Esophagus squamous epithelium (tissue), 4 donors: ENCODE results near the gene GRAP.
"Not testable (repeated sequence)": the region's sequence is repeated elsewhere in the genome, so short reads cannot be mapped to it uniquely, and the experiment has no call there.

Experiments
- CTCF ChIP-seq, 6 experiments: fragments of 450-650 bp in 4 of 6; fragments of 200-600 bp in 2 of 6; sonication (generic) in 2 of 6; IDR thresholded peaks; one replicate each; pipeline ENCODE4 v1.5.1; 2016 to 2019; ENCODE audit warnings: antibody characterized with exemption in 6 of 6, mild to moderate bottlenecking in 4 of 6, moderate library complexity in 4 of 6
- POLR2A ChIP-seq, 4 donors: fragments of 450-650 bp; IDR thresholded peaks; one replicate each; pipeline ENCODE4 v1.6.1; 2017; ENCODE audit warnings: antibody characterized with exemption in 4 of 4, mild to moderate bottlenecking in 4 of 4, moderate library complexity in 3 of 4

GRCh38 chr17:19077386-19077785 lies 30.6 kb upstream of the GRAP start:
- not testable (repeated sequence) for TF ChIP-seq CTCF, POLR2A (IDR thresholded peaks at IDR 0.05)
